HG03565 (cell line): ENCODE data around the gene PTGR3.

Experiments
- ATAC-seq: cut with Tn5 transposase; IDR thresholded peaks from one replicate; pipeline ENCODE4 v1.9.1; 2021; ENCODE audit warnings: mild to moderate bottlenecking, moderate library complexity; ENCODE audit not compliant: unreplicated experiment

The PTGR3 gene

GRCh38 chr18:75209129-75209950 lies at the start of gene PTGR3:
Gene PTGR3 (minus strand): TSS chr18:75209139. CDS start chr18:75209058, 81 bp downstream.
- peak; percentile 29 for ATAC-seq

GRCh38 chr18:75257605-75258004 lies 48.7 kb upstream of the PTGR3 start:
- no peak for ATAC-seq

- ATAC-seq = no peak
Measured at GRCh38 chr18:75256376-75256775, 47.4 kb upstream of the PTGR3 start.

GRCh38 chr18:75255094-75255493 lies 46.2 kb upstream of the PTGR3 start:
- ATAC-seq = no peak

GRCh38 chr18:75253784-75254183 lies 44.8 kb upstream of the PTGR3 start:
- no peak for ATAC-seq

GRCh38 chr18:75253043-75253442 lies 44.1 kb upstream of the PTGR3 start:
- no peak for ATAC-seq

GRCh38 chr18:75252136-75252535 lies 43.2 kb upstream of the PTGR3 start:
- ATAC-seq = no peak

GRCh38 chr18:75251466-75251865 lies 42.5 kb upstream of the PTGR3 start:
- ATAC-seq = no peak

GRCh38 chr18:75250471-75250821 lies 41.5 kb upstream of the PTGR3 start:
- ATAC-seq = no peak

- ATAC-seq = no peak
Measured at GRCh38 chr18:75249672-75250470, 40.9 kb upstream of the PTGR3 start.

GRCh38 chr18:75249175-75249518 lies 40.2 kb upstream of the PTGR3 start:
- ATAC-seq = no peak

GRCh38 chr18:75248426-75249174 lies 39.7 kb upstream of the PTGR3 start:
- no peak for ATAC-seq

GRCh38 chr18:75247611-75248421 lies 38.9 kb upstream of the PTGR3 start:
- peak; percentile 53 for ATAC-seq

GRCh38 chr18:75246721-75247610 lies 38.0 kb upstream of the PTGR3 start:
- no peak for ATAC-seq

GRCh38 chr18:75244351-75245313 lies 35.7 kb upstream of the PTGR3 start:
- no peak for ATAC-seq

GRCh38 chr18:75241705-75242104 lies 32.8 kb upstream of the PTGR3 start:
- ATAC-seq = no peak

- no peak for ATAC-seq
Measured at GRCh38 chr18:75240433-75240832, 31.5 kb upstream of the PTGR3 start.

GRCh38 chr18:75238786-75239185 lies 29.8 kb upstream of the PTGR3 start:
- no peak for ATAC-seq

GRCh38 chr18:75238100-75238499 lies 29.2 kb upstream of the PTGR3 start:
- no peak for ATAC-seq
